ENCODE measurements around the gene DMRTC2.

The DMRTC2 gene

DNA sequence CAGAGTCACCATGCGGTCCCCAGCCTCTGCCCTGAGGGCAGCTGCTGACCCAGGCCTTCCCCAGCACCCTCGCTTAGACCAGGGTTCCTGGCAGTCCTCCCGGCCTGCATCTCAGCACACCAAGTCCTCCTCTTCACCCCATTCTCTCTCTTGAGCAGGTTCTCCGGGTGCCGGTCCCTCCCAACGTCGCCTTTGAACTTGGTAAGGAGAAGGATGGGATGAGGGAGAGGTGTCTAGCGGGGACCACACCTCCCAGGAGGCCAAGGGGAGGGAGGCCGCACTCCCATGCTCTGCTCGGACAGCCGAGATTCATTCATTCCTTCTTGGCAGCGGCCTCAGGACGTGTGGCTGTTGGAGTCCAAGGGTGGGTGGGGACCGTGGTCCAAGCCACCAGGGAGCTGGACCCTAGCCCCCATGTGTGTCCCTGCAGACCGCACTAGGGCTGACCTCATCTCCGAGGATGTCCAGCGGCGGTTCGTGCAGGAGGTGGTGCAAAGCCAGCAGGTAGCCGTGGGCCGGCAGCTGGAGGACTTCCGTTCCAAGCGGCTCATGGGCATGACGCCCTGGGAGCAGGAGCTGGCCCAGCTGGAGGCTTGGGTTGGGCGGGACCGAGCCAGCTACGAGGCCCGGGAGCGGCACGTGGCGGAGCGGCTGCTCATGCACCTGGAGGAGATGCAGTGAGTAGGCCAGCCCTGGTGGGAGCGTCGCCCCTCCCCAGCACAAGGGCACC lies 47.5 kb downstream of the DMRTC2 start:
- no peak overlapping the region for H3K4me2 ChIP-seq (ENCODE audit: low read length)
- peaks cover 84% of the 10 kb centered on the region for H3K36me3 ChIP-seq (ENCODE audit: control insufficient read depth, low read length)
- H3K4me3 ChIP-seq (ENCODE audit: low read length) = no peak overlapping the region
- H3K79me2 ChIP-seq (ENCODE audit: control insufficient read depth, low read length) = peaks cover 40% of the 10 kb centered on the region
- TF ChIP-seq, protein P1, sequence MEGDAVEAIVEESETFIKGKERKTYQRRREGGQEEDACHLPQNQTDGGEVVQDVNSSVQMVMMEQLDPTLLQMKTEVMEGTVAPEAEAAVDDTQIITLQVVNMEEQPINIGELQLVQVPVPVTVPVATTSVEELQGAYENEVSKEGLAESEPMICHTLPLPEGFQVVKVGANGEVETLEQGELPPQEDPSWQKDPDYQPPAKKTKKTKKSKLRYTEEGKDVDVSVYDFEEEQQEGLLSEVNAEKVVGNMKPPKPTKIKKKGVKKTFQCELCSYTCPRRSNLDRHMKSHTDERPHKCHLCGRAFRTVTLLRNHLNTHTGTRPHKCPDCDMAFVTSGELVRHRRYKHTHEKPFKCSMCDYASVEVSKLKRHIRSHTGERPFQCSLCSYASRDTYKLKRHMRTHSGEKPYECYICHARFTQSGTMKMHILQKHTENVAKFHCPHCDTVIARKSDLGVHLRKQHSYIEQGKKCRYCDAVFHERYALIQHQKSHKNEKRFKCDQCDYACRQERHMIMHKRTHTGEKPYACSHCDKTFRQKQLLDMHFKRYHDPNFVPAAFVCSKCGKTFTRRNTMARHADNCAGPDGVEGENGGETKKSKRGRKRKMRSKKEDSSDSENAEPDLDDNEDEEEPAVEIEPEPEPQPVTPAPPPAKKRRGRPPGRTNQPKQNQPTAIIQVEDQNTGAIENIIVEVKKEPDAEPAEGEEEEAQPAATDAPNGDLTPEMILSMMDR (IDR thresholded peaks at IDR 0.05; ENCODE audit: low read depth, low read length, poor library complexity, severe bottlenecking) = no peak
- TF ChIP-seq EZH2phosphoT487 (IDR thresholded peaks at IDR 0.05; ENCODE audit: borderline replicate concordance, low read length) = no peak
- H3K9me3 ChIP-seq (ENCODE audit: control insufficient read depth, insufficient read depth, low read length) = no peaks in the 10 kb centered on the region
- no peaks in the 10 kb centered on the region for H3K27me3 ChIP-seq (ENCODE audit: control insufficient read depth, low read length)
- no peaks in the 10 kb centered on the region for H3K9me2 ChIP-seq (replicated peaks; ENCODE audit: control insufficient read depth, low read length)
- H3K4me1 ChIP-seq (ENCODE audit: control insufficient read depth, low read length) = peaks cover 45% of the 10 kb centered on the region
- peaks cover 2% of the 10 kb centered on the region; the same call in 1 of the 2 replicates for H3F3A ChIP-seq (ENCODE audit: control insufficient read depth, insufficient read depth)
- no peaks in the 10 kb centered on the region for H4K20me1 ChIP-seq (ENCODE audit: control insufficient read depth, insufficient read depth, low read depth, low read length)
- no peak overlapping the region for H3K27ac ChIP-seq (ENCODE audit: low read depth, low read length)

DNA sequence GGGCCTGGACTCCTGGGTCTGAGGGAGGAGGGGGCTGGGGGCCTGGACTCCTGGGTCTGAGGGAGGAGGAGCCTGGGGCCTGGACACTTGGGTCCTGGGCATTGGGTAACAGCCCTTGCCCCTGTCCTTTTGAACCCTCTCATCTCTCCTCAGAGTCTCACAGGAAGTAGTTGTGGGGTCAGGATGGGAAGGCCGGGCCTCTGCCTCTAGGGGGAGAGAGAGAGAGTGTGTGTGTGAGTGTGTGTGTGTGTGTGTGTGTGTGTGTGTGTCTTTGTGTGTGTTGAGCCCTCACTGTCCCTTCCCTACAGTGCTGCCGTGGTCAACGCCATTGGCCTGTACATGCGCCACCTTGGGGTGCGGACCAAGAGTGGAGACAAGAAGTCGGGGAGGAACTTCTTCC lies 49.1 kb downstream of the DMRTC2 start:
- Histone ChIP-seq H3K27ac (ENCODE audit: low read depth, low read length) (no peak overlapping the region), H3K4me3 (ENCODE audit: low read length) (no peak overlapping the region), H3K4me1 (ENCODE audit: control insufficient read depth, low read length) (peaks cover 29% of the 10 kb centered on the region), H3K9me3 (ENCODE audit: control insufficient read depth, insufficient read depth, low read length) (no peaks in the 10 kb centered on the region), H4K20me1 (ENCODE audit: control insufficient read depth, insufficient read depth, low read depth, low read length) (no peaks in the 10 kb centered on the region), H3K36me3 (ENCODE audit: control insufficient read depth, low read length) (peaks cover 84% of the 10 kb centered on the region), H3F3A (ENCODE audit: control insufficient read depth, insufficient read depth) (0 out of 2 replicates have a peak, but pooled peaks cover 2% of the 10 kb centered on the region), H3K4me2 (ENCODE audit: low read length) (no peak overlapping the region), H3K27me3 (ENCODE audit: control insufficient read depth, low read length) (no peaks in the 10 kb centered on the region), H3K79me2 (ENCODE audit: control insufficient read depth, low read length) (peaks cover 25% of the 10 kb centered on the region), H3K9me2 (replicated peaks; ENCODE audit: control insufficient read depth, low read length) (no peaks in the 10 kb centered on the region)
- TF ChIP-seq, protein P1 (IDR thresholded peaks at IDR 0.05; ENCODE audit: low read depth, low read length, poor library complexity, severe bottlenecking) = peak; percentile 40
- no peak for TF ChIP-seq EZH2phosphoT487 (IDR thresholded peaks at IDR 0.05; ENCODE audit: borderline replicate concordance, low read length)

DNA sequence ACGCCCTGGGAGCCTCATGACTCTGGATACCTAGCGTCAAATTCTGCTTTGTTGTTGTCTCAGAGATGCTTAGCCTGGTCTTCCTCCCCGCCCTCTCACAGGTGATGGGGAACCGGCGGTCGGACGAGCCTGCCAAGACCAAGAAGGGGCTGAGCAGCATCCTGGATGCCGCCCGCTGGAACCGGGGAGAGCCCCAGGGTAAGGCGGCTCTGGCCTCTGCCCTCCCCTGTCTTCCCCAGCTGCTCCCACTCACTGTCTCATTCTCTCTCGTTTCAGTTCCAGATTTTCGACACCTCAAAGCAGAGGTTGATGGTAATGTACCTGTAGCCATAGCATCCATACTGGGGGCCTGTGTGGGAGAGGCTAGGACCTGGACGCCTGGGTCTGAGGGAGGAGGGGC lies 49.5 kb downstream of the DMRTC2 start:
- no peaks in the 10 kb centered on the region for H4K20me1 ChIP-seq (ENCODE audit: control insufficient read depth, insufficient read depth, low read depth, low read length)
- peaks cover 25% of the 10 kb centered on the region for H3K4me1 ChIP-seq (ENCODE audit: control insufficient read depth, low read length)
- H3K79me2 ChIP-seq (ENCODE audit: control insufficient read depth, low read length) = peaks cover 23% of the 10 kb centered on the region
- peaks cover 83% of the 10 kb centered on the region for H3K36me3 ChIP-seq (ENCODE audit: control insufficient read depth, low read length)
- 0 out of 2 replicates have a peak, but pooled peaks cover 2% of the 10 kb centered on the region for H3F3A ChIP-seq (ENCODE audit: control insufficient read depth, insufficient read depth)
- no peak overlapping the region for H3K27ac ChIP-seq (ENCODE audit: low read depth, low read length)
- no peak overlapping the region for H3K4me2 ChIP-seq (ENCODE audit: low read length)
- no peak overlapping the region for H3K4me3 ChIP-seq (ENCODE audit: low read length)
- TF ChIP-seq, protein P1 (IDR thresholded peaks at IDR 0.05; ENCODE audit: low read depth, low read length, poor library complexity, severe bottlenecking) = no peak
- TF ChIP-seq EZH2phosphoT487 (IDR thresholded peaks at IDR 0.05; ENCODE audit: borderline replicate concordance, low read length) = no peak
- no peaks in the 10 kb centered on the region for H3K9me2 ChIP-seq (replicated peaks; ENCODE audit: control insufficient read depth, low read length)
- no peaks in the 10 kb centered on the region for H3K9me3 ChIP-seq (ENCODE audit: control insufficient read depth, insufficient read depth, low read length)
- no peaks in the 10 kb centered on the region for H3K27me3 ChIP-seq (ENCODE audit: control insufficient read depth, low read length)

All from DOHH2 (cell line).